ENCODE results near the gene PARP16.

The PARP16 gene, protein sequence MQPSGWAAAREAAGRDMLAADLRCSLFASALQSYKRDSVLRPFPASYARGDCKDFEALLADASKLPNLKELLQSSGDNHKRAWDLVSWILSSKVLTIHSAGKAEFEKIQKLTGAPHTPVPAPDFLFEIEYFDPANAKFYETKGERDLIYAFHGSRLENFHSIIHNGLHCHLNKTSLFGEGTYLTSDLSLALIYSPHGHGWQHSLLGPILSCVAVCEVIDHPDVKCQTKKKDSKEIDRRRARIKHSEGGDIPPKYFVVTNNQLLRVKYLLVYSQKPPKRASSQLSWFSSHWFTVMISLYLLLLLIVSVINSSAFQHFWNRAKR

DNA sequence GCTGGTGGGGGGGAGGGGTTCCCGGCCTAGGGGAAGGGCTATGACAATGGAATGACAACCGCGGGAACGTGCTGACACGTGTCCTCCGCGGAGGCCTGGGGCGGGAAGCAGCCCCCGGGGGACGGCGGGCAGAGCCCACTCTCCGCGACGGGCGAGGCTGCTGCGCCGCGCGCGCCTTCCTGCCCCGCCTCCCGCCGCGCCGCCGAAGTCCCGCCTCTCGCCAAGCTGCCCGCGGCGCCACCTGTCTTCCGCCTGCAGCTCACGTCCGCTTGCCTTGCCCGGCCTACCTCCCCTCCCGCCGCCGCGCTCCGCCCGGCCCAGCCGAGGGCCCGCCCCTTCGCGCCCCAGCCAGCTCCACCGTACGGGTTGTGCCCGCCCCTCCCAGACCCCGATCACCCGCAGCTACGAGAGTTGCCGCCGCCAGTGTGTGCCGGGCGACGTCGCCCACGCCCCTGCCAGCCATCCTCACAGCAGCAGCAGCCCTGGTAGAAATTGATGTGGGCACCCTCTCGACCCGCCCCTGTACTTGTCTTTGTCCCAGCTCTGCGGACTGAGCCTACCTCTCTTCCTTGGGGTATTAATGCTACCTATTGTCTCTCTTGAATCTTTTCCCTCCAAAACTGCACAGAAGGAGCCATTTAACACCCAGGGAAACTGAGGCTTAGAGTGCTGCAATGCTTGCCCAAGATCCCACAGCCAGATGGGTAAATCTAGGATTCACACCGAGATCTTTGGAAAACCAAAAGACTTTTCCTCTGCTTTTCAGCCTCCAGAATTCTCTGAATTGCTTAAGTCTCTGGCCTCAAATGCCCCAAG lies at the start of gene PARP16:
PARP16 (minus strand) TSS at position 180 of the 816 bp plus-strand sequence. CDS start 457 bp downstream, outside the sequence.
- peak; percentile 86 to 98 (median 97) for DNase-seq

DNA sequence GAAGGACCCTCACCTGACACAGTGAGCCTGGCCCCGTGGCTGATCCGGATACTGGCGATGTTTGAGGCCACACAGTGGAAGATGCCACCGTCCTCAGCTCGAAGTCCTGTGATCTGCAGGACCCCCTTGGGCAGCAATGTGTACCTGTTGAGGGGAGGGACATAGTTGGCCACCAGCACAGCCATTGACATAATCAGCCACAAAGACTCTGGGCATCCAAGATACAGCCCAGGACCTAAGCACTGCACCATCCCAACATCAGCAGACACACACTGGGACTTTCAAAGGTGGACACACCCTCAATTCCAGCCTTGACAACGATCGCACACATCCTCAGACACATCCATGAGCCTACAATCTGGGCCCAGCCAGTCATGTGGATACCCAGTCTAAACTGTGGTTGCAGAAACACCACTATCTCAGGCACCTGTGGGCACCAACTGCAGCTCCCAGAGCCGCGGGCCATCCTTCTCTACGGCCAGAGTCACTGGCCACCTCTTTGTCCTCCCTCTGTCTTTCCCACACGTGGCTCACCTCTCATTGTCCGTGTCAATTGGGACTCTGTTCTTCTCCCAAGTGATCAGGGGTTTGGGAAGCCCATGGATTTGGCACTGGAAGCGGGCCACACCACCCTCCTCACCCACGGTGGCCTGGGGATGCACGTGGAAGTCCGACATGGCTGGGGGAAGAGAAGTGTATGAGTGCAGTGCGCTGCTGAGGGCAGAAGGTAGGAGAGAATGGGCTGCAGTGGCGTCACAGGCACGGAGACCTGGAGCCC lies 48.8 kb upstream of the PARP16 start:
- DNase-seq, result no peak

DNA sequence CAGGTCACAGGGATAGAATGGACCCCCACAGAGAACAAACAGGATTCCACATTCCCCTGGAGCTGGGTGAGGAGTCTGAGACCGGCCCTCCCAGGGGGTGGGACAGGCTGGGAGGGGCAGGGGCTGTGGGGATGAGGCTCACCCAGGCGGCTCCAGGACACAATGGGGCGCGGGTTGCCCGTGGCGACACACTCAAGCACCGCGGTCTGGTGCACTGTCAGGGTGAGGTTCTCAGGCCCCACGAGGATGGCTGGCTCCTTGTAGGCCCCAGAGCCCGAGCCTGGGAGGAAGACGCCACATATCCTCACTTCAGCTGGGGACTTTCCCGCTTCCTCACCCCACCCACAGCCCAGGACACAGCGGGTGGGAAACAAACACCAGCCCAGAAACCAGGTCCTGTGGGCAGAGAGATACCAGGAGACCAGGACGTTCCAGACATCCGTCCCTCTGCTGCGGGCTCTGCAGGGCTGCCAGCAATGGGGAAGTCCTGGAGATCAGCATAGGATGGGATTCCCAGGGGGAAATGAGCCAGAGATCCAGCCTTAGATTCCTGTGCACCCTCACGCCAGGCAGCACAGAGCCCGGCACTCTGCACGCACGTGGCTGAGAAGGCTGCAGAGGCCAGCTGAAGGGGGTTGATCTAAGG lies 48.0 kb upstream of the PARP16 start:
- DNase-seq, result peak; percentile 18 to 59 (median 40)

DNA sequence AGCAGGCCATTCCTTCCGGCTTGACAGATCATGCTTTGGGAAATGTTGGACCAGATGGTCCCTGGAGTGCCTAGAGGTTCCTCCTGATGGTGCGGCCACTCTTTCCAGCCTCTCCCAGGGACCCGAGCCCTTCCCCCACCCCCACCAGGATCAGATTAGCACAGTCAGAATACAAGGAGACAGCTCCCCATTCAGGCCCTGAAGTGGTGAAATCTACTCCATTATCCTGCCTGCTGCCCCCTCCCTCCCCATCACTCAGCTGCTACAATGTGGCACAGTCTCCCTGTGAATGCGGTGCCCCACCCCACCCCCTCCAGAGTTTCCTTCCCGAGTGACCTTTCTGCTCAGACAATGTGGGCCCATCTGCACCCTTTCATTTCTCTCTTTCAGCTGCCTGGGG lies 47.2 kb upstream of the PARP16 start:
- no peak for DNase-seq

DNA sequence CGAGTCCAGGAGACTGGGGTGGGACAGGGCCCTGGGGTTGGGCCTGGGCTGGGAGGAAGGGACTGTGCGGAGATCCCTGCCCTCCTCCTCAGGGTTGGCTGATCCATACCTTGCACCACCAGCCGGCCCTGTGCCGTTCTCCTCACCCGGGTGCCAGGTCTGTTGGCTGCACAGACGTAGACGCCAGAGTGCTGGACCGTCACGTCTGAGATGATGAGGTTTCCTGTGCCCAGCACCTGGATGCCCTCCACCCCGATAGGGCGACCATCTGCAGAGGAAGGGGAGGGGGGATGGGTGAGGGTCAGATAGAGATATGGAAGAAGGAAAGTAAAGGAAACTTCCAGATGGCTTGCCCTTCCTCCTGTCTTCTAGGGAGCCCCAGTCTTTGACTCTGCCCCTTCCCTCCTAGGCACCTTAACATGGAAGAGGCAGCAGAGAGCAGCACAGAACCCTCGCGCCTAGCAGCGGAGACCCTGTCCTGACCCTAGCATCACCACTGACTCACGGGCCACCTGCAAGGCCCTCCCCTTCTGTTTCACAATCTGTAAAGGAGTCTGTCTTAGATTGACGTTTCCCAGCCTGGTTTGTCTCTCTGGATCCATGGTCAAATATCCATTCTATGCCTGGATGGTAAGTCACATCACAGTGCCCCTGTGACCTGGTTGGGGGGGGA lies 46.6 kb upstream of the PARP16 start:
- DNase-seq, result no peak

DNA sequence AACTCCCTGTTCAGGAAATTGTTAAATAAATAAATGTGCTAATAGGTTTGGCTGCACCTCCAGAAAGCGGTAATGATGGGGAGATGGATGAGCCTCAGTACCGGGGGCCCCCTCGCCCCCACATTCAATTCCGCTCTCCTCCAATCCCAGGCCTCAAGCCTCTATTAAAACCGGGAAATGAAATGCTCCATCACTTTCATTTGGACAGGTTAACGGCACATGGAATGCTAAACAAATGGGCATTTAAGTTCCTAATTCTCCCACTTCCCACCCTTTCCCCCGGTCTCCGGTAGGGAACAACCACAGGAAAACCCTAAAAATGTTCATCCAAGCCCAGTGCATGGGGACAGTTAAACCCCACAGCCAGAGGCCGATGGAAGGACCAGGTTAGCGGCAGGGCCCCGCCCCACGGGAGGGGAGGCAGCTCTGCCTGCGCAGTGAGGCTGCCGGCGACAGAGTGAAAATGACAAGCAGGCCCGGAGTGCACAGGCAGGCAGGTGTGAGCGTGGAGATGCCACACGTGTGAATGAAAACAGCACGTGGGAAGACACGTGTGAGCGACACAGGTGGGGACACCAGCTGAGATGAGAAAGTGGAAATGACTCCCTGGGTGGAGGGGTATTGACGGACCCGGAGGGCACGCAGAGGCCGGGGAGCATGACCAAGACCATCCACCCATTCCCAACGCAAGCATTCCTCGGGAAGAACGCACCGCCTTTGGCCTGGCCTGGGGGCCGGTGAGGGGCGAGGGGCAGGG lies 45.9 kb upstream of the PARP16 start:
- DNase-seq, result peak in 2 of 3 experiments; percentile 48 to 60

DNA sequence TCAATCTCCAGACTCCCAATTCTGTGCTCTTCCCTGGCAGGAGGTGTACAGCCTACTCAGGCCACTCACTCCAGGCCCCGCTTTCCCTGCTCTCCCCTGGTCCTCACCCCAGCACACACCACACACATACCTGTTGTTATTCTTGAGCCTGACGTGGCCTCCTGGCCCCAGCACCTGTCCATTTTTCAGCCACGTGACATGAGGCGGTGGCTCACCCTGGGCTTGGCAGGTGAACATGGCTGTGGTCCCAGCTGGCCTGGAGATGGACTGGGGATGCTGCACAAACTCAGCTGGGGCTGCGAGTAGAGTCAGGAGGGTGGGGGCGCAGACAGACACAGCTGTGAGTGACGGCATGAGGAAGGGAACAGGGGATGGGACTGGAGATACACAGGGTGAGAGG lies 45.1 kb upstream of the PARP16 start:
- peak in 2 of 3 experiments; percentile 37 to 55 for DNase-seq

DNA sequence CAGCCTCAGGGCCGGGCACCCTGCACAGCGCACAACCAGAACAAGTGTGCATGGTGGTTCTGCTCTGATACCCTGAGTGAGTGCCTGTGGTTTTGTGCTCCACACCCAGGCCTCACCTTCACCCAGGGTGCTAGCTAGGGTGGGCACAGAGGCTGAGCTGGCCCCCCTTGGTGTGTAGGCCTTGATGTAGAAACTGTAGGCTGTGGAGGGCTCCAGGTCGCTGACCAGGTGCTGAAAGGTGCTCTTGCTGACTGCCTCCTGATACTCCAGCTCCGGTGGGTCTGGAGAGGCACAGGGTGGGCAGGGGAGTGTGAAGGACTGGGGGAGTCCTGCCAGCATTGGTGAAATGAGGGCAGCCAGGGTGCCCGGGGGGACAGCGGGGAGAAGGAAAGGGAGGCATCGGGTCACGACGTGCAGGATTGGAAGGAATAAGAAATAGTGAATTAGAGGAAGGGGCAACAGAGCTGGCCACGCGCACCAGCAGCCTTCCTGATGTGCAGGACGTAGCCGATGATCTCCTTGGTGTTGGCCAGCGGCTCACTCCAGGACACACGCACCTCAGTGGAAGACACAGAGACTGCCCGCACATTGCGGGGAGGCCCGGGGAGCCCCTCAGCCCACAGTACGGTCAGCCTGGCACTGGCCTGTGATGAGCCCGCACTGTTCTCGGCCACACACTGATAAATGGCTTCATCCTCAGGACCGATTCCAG lies 44.4 kb upstream of the PARP16 start:
- no peak for DNase-seq

DNA sequence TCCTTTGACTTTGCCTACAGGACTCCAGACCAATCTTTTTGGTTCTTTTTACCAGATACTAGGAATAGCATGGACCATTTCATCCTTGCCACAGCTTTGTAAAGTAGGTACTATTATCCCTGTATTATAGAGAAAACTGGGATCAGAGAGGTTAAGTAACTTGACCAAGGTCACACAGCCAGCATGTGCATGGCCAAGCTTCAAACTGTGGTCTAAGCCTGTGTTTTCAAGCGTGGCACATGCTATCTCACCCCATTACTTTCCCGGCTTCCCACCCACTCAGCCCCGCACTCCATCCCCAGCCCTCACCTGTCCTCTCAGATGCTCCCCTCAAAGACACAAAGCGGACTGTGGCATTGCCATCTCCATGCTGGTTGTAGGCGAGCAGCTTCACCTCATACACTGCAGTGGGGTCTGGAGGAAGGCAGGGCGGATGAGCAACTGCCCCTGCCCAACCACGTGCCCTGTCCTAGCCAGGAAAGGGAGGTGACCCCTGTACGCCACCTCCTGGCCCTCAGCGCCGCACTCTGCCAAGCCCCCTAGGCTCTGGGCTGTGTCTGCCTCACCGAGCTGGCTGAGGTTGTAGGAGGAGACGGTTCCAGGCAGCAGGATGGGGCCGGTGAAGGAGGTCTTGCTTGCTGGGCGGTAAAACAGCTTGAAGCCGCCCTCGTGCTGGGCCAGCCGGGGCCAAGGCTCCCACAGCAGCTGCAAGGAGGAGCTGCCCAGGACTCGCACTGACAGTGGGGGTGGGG lies 43.5 kb upstream of the PARP16 start:
- no peak for DNase-seq

DNA sequence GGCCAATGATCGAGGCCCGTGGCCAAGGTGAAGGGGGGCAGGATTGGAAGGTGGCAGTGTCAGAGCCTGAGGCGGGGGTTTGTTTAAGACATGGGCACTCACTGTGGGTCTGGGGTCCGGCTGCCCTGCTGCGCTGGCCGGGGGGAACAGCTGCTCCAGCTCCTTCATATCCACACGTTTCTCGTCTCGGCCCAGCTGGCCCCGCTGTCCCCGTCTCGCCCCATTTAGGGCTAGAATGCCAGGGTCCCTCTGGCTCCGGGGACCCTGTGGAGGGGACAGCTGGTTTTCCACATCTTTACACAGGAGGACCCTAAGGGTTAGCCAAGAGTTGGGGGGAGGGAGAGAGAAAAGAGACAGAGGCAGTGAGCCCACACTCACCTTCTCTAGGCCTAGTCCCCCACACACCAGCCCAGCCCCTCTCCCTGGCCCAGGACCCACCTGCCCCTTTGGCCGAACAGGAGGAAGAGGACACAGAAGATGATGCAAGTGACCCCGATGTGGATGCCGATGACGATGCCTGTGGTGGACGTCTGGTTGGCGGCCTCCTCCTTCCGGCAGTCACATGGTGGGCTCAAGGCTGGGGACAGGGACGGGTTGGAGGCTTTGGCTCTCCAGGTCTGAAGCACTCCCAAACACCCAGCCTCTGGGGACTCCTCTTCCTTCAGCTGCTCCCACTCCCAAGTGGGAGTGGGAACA lies 42.8 kb upstream of the PARP16 start:
- no peak for DNase-seq

DNA sequence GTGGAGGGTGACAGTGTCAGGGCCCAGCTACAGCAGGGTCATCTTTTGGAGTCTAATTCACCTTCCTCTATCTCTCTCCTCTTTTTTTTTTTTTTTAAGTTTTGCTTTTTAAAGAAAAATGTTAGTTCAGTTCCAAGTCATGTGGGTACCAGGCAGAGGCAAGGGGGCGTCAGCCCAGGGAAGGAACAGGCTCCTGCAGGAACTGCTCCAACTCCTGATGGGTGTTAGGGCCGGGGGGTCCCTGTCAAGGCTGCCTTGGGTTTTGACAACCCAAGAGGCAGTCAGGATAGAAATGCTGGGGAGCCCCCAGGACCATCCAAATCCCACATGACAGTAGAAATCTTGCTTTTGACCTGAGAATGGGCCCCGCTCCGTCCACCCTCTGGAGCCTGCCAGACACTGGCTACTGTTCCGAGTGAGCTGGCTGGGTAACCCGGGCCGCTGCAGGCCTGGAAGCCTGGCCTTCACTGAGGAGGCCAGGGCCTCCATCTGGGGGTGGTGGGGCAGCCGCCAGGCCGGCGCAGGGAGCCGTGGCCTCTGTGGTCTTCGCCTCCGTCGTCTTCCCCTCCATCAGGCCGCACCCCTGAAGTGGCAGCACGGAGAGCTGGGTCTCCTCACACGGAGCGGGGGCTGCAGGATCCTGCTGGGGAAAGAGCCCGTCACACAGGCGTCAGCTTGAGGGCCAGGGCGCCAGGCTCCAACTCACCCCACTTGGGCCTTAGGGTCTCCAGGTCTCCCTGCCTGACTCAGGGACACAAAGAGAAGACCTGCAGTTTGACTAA lies 42.0 kb upstream of the PARP16 start:
- DNase-seq, result no peak

DNA sequence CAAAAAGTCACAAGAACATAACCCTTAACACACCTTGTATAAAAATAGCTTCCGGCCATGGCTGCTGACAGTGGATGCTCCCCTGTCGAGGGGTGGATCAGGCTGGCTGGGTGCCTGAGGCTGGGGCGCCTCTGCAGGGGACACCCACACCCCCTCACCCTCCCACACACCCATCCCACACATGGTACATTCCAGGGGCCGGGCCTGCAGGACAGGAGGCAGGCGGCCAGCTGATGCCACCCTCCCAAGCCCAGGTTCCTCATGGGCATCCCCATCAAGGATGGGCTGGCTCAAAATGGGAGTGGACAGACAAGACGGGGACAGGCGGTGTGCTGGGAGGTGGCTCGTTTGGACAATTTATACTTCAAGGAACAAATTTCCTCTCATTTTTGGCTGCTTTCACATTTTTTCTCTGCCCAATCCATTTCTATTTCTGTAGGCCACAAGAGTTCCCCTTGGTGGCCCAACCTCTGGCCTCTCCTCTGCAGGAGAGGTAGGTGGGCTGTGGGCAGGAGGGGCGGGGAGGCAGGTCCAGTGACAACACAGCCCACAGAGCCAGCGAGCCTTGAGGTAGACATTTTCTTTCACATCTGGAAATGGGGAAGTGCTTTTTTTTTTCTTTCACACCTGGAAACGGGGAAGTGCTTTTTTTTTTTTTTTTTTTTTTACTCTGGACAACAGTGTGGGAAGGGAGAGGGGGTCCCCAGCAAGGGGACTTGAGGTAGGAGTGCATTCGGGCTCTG lies 41.1 kb upstream of the PARP16 start:
- no peak for DNase-seq

DNA sequence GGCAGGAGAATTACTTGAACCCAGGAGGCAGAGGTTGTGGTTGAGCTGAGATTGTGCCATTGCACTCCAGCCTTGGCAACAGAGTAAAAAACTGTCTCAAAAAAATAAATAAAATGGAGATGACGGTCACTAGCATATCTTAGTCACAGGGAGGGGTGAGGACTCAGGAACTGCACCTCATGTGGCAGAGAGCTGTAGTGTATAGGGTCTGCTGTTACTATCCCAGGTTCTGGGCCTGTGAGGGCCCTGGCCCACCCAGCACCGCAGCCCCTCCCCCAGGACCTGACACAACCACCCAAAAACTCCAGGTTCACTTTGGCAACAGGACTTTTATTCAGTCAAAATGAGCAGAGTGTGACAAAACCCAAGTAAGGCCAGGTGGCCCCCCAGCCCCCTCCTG lies 40.1 kb upstream of the PARP16 start:
- DNase-seq, result no peak

DNA sequence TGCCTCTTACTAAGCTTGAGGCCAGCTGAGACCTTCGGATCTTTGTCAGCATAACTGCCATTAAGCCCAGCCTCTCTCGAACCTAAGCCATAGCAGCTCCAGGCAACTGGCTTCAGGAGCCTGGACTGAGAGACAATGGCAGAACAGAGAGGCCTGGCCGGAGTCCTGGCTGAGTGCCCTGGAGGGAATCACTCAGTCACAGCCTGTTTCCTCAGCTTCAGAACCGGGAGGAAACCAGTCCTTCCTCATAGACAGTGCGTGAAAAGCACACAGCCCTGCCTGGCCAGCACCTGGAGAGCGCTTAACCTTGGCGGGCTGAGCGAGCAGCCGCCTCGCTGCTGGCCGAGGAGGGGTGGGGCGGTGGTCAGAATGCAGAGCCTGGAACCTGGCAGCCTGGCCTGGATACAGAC lies 39.4 kb upstream of the PARP16 start:
- DNase-seq, result peak in 2 of 3 experiments; percentile 40 to 47

DNA sequence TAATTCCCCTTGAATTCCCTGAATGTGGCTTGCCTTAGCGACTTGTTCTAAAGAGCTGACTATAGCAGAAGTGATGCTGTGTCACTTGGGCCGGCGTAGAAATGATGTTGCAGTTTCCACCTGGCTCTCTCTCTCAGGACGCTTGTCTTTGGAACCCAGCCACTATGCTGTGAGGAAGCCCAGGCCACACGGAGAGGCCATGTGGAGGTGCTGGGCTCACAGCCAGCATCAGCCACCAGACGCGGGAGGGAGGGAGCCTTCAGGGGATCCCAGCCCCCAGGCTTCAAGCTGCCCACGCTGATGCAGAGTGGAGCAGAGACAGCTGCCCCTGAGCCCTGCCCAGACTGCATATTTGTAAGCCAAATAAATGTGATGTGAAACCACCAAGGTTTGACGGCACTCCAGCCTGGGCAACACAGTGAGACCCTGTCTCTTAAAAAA lies 36.4 kb upstream of the PARP16 start:
- peak in 2 of 3 experiments; percentile 26 to 73 for DNase-seq

DNA sequence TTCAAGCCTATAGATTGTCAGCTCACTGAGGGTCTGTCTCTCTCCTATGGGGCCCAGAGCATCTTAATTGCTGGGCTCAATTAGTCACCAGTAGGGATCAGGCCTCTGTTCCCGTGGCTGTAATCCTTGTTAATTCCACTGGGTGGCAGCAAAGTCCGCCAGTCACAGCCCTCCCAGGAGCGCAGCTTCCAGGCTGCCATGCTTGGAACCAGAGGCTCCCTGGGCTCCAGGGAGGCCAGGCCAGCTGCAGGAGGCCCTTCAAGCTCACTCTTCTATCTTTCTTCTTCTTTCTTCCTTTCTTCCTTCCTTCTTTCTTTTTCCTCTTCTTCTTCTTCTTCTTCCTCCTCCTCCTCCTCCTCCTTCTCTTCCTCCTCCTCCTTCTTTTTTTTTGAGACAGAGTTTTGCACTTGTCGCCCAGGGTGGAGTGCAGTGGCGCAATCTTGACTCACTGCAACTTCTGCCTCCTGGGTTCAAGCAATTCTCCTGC lies 32.2 kb upstream of the PARP16 start:
- DNase-seq, result peak; percentile 71 to 92 (median 74)

DNA sequence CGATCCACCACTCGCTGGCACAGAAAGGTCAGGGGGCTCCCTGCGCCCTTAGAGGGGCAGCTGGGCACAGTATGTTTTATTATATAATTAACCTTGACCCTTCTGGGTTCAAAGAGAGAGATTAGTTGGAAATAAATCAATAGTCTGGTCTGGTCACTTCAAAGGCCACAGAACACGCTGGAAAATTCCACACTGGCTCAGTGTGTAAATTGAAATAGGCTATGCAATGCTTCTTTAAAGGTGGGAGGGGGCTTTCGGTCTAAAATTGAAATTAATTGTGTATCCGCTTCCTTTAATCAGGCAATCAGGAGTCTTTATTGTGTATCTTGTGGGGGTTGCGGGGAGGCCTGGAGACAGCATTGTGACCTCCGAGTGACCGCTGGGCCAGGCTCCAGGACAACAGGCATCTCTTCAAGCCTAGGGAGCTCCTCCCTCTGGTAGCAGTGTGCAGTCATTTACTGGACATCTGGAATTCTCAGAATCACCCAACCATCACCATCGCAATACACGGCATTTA lies 25.8 kb upstream of the PARP16 start:
- no peak for DNase-seq
